SK-N-MC (cell line): Measurements from ENCODE around the gene LLGL1.

Source experiments
- EZH2 ChIP-seq: fragments of 200-600 bp; sonication (generic); IDR thresholded peaks from one replicate; pipeline ENCODE4 v1.6.1; 2017; ENCODE audit warnings: antibody characterized with exemption
- FOXP2 ChIP-seq: optimal IDR thresholded peaks from 2 replicates; pipeline ENCODE3; 2011; ENCODE audit warnings: mild to moderate bottlenecking, moderate library complexity; ENCODE audit not compliant: insufficient read depth; ENCODE audit errors: extremely low read length, control extremely low read depth
- POLR2AphosphoS5 ChIP-seq: IDR thresholded peaks from 2 replicates; pipeline ENCODE4 v1.6.1; 2012; ENCODE audit warnings: mild to moderate bottlenecking, low read depth, low read length, borderline replicate concordance

GRCh38 chr17:18241229-18241871, 15.9 kb downstream of the LLGL1 start:
- TF ChIP-seq POLR2AphosphoS5 (no peak), EZH2 (no peak), FOXP2 (no peak)
